Measurements from ENCODE around the gene GMNN.
"Not testable (repeated sequence)": the region's sequence is repeated elsewhere in the genome, so short reads cannot be mapped to it uniquely, and the experiment has no call there.

The GMNN gene

DNA sequence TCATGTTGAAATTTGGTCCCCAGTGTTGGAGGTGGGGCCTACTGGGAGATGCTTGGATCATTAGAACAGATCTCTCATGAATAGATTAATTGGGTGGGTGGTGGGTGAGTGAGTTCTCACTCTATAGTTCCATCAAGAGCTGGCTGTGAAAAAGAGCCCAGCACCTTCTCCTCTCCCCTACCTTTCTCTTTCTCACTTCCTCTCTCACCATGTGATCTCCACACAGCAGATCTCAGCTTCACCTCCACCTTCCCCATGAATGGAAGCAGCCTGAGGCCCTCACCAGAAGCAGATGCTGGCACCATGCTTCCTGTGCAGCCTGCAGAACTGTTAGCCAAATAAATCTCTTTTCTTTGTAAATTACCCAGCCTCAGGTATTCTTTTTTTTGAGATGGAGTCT, 12.9 kb upstream of the GMNN start:
- DNase-seq (ENCODE audit: low spot score) = no peak

DNA sequence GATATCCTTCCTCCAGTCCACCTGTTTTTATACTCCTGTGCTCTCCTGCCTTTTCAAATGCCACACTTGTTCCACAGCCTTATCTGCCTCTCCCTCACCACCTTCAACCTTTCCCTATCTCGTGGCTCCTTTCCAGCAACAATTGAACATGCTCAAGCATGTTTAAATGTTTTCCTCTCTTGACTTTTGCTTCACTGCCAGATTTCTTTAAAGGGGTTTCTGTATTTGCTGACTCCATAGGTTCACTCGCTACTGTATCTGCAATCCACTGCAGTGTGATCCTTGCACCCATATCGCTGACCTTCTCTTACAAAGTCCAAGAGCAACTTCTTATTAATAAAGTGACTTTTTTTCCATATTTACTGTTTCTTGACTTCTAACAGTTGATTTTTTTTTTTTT, 11.2 kb upstream of the GMNN start:
- no peak for DNase-seq (ENCODE audit: low spot score)

DNA sequence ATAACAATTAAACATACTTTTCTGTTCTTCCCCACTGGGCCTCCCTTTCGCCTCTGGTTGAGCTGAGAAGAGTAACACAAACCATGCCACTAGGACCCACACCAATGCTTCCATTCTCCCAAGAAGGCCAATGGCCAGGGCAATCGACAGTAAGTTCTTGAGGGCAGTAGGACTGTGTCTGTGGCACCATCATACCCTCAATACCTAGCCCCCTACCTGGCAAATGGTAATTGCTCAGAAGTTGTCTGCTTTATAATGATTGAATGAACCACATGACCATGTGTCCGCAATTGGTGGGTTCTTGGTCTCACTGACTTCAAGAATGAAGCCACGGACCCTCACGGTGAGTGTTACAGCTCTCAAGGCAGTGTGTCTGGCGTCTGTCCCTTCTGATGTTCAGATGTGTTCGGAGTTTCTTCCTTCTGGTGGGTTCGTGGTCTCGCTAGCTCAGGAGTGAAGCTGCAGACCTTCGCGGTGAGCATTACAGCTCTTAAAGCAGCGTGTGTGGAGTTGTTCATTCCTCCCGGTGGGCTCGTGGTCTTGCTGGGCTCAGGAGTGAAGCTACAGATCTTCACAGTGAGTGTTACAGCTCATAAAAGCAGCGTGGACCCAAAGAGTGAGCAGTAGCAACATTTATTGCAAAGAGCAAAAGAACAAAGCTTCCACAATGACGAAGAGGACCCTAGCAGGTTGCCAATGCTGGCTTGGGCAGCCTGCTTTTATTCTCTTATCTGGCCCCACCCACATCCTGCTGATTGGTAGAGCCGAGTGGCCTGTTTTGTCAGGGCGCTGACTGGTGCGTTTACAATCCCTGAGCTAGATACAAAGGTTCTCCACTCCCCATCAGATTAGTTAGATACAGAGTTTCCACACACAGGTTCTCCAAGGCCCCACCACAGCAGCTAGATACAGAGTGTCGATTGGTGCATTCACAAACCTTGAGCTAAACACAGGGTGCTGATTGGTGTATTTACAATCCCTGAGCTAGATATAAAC, 9.6 kb upstream of the GMNN start:
- DNase-seq (ENCODE audit: low spot score) = not testable (repeated sequence)

DNA sequence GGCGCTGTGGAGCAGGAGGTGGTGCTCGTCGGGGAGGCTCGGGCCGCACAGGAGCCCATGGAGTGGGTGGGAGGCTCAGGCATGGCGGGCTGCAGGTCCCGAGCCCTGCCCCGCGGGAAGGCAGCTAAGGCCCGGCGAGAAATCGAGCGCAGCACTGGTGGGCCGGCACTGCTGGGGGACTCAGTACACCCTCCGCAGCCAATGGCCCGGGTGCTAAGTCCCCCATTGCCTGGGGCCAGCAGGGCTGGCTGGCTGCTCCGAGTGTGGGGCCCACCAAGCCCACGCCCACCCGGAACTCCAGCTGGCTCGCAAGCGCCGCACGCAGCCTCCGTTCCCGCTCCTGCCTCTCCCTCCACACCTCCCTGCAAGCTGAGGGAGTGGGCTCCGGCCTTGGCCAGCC, 8.8 kb upstream of the GMNN start:
- DNase-seq (ENCODE audit: low spot score) = not testable (repeated sequence)

DNA sequence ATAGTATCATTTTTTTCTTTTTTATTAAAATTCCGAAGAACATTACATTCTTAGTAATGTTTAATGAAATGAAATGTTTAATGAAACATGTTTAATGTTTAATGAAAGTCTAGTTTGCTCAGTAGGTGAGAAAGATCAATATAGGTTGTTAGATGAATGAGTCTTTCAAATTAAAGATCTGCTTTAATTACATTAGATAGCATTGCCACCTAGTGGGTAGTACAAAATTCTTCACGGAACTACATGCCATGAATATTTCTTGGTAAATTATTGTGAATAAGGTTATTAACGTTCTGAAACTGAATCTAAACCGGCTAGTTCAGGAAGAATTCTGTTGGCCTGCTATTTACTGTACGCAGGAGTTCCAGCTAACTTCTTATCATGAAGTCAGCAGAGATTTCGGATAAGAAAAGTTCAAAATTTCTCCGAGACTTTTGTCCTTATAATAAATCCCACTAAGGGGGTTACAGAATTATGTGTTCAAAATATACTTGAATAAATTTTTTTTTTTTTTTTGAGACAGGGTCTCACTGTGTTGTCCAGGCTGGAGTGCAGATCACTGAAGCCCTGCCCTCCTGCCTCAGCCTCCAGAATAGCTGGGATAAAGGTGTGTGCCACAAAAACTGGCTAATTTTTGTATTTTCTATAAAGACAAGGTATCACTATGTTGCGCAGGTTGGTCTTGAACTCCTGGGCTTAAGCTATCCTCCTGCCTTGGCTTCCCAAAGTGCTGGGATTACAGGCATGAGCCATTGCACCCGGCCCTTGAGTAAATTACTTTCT, 7.9 kb upstream of the GMNN start:
- peak; percentile 14 for DNase-seq (ENCODE audit: low spot score)

DNA sequence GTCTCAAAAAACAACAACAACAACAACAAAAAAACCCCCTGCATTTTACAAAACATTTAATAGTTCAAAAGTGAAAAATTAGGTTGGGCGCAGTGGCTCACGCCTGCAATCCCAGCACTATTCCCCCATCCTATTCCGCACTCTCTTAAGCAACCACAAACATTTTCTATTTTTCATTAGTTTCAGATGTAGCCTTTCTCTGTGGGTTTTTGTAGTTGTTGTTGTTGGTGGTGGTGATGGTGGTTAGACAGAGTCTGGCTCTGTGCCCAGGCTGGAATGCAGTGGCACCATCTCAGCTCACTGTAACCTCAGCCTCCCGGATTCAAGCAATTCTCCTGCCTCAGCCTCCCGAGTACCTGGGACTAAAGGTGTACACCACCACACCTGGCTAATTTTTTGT, 6.4 kb upstream of the GMNN start:
- no peak for DNase-seq (ENCODE audit: low spot score)

DNA sequence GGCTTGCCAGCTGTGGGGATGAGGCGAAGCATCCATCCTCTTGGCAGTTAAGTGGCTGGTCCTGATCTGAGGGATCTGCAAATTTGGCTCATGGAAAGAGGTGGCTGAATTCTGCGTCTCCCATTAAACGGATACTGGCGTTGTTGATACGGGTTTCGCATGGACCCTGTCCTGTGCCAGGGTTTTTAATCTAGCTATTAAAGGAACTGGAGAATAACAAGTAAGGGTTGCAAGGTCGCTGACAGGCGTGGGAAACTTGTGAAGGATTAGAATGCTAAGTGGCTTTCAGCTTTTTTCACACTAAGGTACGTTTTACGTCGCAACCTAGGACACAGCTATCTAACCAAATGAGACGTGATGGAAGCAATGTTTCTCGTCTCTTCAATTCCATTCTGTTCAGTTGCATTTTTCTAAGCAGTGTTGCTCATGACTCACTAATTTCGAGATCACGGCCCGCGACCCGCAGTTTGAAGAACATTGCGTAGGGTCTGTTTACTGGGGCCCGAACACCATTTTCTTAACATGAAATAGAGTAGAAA, 852 bp downstream of the GMNN start:
- DNase-seq (ENCODE audit: low spot score) = peak; percentile 31

DNA sequence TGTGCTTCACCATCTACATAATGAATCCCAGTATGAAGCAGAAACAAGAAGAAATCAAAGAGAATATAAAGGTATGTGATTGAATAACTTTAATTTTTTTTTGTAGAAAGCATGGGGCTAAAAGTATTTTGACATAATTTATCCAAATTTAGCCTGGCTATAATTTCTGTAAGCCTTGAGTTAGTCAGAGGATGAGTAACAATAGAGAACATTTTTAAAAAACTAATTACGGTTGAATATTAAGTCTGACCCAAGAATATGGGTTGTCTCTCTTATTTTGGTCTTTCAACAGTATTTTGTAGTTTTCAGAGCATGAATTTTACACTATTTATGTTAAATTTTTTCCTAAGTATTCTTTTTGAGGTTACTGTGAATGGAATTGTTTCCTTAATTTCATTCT, 2.5 kb downstream of the GMNN start:
- no peak for DNase-seq (ENCODE audit: low spot score)

DNA sequence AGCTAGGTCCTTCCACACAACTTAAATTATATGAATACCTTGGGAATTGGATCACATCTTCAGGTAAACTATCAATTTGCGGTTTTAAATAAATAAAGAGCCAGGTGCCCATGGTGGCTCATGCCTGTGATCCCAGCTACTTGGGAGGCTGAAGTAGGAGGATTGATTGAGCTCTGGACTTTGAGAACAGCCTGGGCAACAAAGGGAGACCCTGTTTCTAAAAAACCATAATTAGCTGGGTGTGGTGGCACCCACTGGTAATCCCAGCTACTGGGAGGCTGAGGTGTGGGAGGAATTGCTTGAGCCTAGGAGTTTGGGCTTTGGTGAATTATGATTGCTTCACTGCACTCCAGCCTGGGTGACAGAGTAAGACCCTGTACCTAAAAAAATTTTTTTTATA, 3.4 kb downstream of the GMNN start:
- DNase-seq (ENCODE audit: low spot score) = no peak

DNA sequence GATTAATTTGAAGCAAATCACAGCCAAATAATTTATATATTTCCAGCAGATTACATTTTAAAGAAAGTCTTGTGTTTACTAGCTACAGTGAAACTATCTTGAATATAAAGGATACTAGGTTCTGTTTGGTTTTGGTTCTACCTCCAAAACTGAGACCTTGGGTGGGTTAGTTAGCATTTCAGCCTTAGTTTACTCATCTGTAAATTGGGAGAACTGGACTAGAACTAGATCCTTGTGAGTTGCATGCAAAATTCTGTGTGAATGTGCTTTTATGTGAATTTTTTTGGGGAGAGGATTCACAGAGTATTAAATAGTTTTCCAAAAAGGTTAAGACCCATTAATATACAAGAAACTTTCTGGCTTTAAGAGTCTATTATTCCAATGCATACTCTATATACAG, 4.1 kb downstream of the GMNN start:
- no peak for DNase-seq (ENCODE audit: low spot score)

DNA sequence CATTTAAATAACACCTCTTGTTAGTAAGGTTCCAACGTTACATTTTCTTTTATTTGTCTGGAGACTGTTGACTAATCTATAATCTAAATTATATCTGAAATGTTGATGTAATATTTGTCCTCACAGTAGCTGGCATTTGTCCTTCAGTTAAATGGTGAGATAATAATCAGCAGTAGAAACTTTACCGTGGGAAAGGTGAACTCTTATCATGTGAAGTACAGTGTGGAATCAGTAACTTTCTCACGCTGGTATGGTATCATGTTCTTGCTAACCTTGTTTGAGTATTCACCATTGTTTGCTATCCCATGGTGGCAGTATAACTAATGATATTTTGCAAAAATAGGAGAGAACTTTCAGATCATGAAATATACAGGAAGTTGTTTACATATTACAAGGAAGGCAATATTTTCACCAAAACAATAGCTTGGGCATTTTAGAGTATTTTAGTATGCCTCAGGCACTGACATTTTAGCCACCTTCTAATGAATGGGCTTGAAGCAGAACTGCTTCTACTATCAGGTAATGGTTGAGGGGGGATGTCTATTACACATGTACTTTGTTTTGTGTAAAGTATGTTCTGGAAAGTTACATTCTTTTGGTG, 4.8 kb downstream of the GMNN start:
- DNase-seq (ENCODE audit: low spot score) = no peak

DNA sequence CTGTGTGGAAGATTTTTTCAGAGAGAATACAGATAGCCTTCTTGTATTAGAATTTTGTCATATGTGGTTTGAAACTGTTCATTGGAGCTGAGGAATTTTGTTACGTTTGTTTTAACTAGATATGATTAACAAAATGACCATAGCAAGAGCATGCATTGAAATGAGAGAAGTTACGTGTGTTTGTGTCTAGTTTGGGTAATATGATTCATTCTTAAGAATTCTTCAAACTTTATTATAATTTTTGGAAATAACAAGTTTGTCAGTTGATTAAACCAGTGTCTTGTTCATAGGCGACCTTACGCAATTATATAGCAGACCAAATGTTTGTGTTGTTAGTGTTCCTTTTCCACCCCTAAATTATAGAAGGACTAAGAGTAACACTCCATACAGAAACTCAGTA, 5.5 kb downstream of the GMNN start:
- DNase-seq (ENCODE audit: low spot score) = no peak

DNA sequence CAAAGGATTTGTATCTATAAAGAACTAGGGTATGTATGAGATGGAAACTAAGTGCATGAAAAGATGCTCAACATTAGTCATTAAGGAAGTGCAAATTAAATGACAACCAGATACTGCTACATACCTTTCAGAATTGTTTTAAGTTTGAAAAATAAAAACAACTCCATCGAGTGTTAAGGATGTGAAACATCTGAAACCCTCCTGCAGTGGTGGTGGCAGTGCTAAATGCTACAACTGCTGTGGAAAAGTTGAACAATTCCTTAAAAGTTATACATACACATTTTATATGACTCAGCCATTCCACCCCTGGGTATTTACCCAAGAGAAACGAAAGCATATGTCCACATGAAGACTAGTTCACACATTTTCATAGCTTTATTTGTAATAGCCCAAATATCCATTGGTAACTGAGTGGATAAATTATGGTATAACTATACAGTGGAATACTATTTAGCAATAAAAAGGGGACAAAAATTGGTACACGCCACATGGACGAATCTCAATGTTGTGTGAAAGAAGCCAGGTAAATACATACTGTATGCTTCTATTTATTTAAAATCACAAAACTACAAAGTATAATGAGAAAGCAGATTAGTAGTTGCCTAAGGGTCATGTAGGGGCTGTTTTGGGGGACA, 13.4 kb downstream of the GMNN start:
- no peak for DNase-seq (ENCODE audit: low spot score)

DNA sequence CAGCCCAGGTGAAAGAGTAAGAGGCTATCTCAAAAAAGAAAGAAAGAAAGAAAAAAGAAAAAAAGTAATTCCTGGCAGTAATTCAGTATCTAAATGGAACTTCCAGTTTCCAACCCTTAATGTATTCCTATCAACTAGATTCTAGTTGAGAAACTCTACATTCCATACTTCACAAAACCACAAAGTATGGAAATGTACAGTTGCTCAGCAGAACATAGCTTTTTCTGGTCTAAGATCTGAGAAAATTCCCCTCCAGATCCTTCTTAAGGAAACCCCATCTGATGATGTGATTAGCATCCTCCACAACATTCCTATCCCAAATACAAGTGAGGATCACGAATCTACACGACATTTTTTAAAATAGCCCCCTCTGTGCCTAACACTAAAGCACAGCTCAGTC, 20.4 kb downstream of the GMNN start:
- DNase-seq (ENCODE audit: low spot score) = no peak

DNA sequence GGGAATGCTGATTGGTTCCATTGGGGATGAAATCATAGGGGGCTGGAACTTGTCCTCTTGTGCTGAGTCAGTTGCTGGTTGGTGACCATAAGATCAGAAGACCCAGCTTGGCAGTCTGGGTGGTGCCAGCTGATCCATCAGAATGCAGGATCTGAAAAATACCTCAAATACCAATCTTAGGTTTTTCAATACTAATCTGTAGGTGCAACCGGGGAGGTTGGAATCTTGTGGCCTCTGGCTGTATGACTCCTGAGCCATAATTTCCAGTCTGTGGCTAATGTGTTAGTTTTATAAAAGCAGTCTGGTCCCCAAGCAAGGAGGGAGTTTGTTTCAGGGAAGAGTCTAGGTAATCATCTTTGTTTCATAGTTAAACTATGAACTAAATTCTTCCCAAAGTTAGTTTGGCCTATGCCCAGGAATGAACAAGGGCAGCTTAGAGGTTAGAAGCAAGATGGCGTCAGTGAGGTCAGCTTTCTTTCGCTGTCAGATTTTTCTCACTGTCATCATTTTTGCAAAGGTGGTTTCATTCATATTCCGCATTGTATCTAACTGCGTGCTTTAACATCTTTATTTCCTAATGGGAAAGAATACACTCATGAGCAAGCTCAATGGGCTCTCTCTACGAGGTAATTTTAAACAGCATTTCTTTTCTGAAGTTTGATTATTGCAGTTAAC, 22.0 kb downstream of the GMNN start:
- no peak for DNase-seq (ENCODE audit: low spot score)

DNA sequence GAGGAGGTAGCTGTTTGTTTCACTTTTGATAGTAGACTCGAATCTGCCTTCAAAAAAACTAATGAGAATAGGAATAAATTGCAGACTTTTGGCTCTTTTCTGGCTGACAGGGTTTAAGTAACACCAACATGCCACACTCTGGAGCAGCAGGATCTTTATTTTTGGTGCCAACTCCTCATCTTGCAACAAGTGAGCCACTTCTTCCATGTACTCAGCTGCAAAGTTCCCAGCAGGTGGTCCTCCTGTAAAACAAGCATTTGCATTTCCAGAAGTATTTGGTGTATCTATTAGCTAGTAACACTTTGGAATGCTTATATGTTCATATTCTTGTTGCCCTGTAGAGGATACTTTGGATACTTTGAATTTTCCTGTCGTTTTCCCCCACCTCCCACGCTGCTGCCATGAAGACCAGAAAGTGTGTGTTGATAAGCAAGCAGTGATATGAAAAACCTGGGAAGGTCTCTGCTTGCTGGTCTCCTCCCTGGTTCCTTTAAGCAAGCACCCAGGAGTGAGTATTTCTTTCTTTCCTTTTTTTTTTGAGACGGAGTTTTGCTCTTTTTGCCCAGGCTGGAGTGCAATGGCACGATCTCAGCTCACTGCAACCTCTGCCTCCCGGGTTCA, 23.0 kb downstream of the GMNN start:
- DNase-seq (ENCODE audit: low spot score) = no peak

DNA sequence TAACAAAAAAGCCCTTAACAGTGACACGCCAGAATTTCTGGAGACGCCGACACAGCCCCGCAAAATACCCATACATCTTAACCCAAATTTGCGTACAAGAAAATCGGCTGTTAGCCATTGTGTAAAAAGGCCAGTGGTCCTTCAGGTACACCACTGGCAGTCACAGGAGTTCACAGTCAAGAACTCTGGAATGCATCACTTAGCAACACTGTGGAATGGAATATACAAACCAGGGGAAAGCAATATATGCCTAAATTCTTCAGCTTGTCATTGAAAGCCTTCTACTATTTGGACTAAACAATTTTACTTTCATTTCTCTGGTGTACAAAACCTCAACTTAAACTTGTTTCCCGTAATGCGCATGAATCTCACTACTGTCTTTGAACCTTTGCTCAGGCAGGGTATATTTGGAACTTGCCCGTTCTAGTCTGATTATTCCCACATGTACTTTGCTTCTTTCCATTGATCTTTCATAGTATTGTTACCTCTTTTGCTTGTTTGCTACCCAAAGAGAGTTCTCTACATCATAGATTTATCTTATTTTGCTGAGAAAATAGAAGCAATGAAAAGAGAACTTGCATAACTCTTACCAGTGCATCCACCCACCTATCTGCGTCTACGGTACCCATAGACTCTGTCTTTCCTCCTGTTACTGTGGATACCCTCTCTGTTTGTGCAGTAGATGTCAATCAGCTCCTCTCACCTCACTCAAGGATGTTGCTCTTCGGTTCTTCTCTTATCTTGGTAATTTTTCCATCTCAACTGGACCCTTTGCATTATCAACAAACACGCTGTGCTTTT, 24.2 kb downstream of the GMNN start, which contains the start of gene ARMH2:
ARMH2 (minus strand) TSS at position 178 of the 801 bp plus-strand sequence; CDS start at position 118, 60 bp downstream.
- DNase-seq (ENCODE audit: low spot score) = no peak

DNA sequence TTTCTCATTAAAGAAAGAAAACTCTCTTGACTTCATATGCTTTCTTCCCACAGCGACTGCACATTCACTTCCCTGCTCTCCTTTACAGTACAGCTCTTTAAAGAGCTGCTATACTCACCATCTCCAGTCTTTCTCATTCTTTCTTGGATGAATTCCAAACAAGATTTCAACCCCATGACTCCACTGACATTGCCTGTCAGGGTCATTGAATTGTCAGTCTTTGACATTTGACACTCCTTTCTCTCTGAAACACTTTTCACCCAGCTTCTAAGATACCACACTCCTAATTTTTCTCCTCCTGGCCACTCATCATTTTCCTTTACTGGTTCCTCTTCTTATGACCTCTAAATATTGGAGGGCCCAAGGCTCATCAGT, 24.8 kb downstream of the GMNN start:
- no peak for DNase-seq (ENCODE audit: low spot score)

DNA sequence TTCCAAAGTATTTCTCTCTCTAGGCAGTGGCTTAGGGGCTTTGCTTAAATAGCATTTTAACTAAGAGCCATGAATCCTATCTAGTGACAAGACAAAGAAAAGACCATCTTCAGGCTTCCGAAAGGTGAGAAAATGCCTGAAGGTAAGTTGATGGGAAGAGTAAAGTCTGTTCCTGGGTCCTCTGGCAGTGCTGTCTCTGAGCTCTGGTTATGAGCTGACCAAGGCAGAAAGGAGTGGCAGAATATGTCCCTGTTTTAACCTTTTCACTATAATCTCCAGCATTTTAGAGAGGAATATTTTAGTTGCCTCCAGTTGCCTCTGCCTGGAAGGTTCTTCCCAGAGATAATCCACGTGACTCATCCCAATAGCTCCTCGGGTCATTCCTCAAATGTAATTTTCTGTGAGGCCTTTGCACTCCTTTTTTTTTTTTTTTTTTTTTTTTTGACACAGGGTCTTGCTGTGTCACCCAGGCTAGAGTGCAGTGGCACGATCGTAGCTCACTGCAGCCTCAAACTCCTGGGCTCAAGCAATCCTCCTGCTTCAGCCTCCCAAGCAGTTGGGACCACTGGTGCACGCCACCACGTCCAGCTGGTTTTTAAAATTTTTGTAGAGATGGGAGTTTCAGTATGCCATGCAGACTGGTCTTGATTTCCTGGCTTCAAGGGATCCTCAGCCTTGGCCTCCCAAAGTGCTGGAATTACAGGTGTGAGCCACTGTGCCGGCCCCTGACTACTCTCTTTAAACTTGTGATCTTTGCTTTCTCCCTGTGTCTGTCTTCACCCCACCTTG, 27.7 kb downstream of the GMNN start:
- DNase-seq (ENCODE audit: low spot score) = no peak
